Measurements from ENCODE around the gene RELCH.

- TF ChIP-seq, protein P1, sequence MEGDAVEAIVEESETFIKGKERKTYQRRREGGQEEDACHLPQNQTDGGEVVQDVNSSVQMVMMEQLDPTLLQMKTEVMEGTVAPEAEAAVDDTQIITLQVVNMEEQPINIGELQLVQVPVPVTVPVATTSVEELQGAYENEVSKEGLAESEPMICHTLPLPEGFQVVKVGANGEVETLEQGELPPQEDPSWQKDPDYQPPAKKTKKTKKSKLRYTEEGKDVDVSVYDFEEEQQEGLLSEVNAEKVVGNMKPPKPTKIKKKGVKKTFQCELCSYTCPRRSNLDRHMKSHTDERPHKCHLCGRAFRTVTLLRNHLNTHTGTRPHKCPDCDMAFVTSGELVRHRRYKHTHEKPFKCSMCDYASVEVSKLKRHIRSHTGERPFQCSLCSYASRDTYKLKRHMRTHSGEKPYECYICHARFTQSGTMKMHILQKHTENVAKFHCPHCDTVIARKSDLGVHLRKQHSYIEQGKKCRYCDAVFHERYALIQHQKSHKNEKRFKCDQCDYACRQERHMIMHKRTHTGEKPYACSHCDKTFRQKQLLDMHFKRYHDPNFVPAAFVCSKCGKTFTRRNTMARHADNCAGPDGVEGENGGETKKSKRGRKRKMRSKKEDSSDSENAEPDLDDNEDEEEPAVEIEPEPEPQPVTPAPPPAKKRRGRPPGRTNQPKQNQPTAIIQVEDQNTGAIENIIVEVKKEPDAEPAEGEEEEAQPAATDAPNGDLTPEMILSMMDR (IDR thresholded peaks at IDR 0.05) = no peak
- no peak for TF ChIP-seq POLR2A (IDR thresholded peaks at IDR 0.05)
Observed at GRCh38 chr18:62345909-62346308, 158.9 kb downstream of the RELCH start.

Measured in lower leg skin (tissue), 3 donors.